SK-N-SH (cell line): ENCODE results near the gene GNAT2. TPM values are rescaled to one million over a fixed set of nuclear protein-coding genes. Genes with fewer than 3 reads are reported as not detected.

ENCODE experiments used
- CTCF ChIA-PET: fragments of 300-600, 350-600 bp; formaldehyde crosslinking; extraction: SDS; loops from one replicate; lab custom pipeline; 2021; lab: Yijun Ruan, JAX
- POLR2A ChIA-PET: fragments of 350-600 bp; sonication (Branson Sonifier 250); formaldehyde crosslinking; extraction: SDS; loops from one replicate; lab custom pipeline; 2020; ENCODE audit warnings: antibody characterized with exemption, inconsistent platforms; lab: Yijun Ruan, JAX
- DNase-seq: peaks from one replicate; pipeline ENCODE4 v3.0.0; 2012
- H2AFZ ChIP-seq: fragments of 200-600 bp; sonication (generic); 2 replicates; pipeline ENCODE4 v1.8.1; 2016; ENCODE audit warnings: antibody characterized with exemption, mild to moderate bottlenecking, low read depth
- H3F3A ChIP-seq: fragments of 200-600 bp; sonication (generic); replicated peaks from 2 replicates; pipeline ENCODE3; 2016; ENCODE audit warnings: antibody characterized with exemption, mild to moderate bottlenecking; ENCODE audit not compliant: insufficient read depth
- H3K27ac ChIP-seq, 2 experiments: fragments of 200-500 bp in 1 of 2; fragments of 200-600 bp in 1 of 2; sonication (Bioruptor generic) in 1 of 2; sonication (generic), shearing (Covaris generic) in 1 of 2; 2 replicates each; pipeline versions ENCODE4 v1.5.1 to v1.6.1; 2014 to 2016; ENCODE audit warnings: low read depth in 2 of 2, inconsistent platforms in 1 of 2, low read length in 1 of 2, mild to moderate bottlenecking in 1 of 2, mixed read lengths in 1 of 2
- H3K27me3 ChIP-seq: fragments of 200-600 bp; sonication (generic), shearing (Covaris generic); 2 replicates; pipeline ENCODE4 v1.6.1; 2016; ENCODE audit warnings: mixed run types; ENCODE audit not compliant: insufficient read depth
- H3K36me3 ChIP-seq, 2 experiments: fragments of 200-500 bp in 1 of 2; fragments of 200-600 bp in 1 of 2; sonication (Bioruptor generic) in 1 of 2; sonication (generic) in 1 of 2; replicated peaks in 1 of 2; 2 replicates each; pipeline versions ENCODE3 to v1.5.1; 2014 to 2016; ENCODE audit warnings: low read length in 1 of 2, mild to moderate bottlenecking in 1 of 2; ENCODE audit not compliant: insufficient read depth in 2 of 2, control insufficient read depth in 1 of 2
- H3K4me1 ChIP-seq, 2 experiments: fragments of 200-500 bp in 1 of 2; fragments of 200-600 bp in 1 of 2; sonication (Bioruptor generic) in 1 of 2; sonication (generic), shearing (Covaris generic) in 1 of 2; 2 replicates each; pipeline versions ENCODE4 v1.5.1 to v1.6.1; 2014 to 2016; ENCODE audit warnings: low read depth in 1 of 2, low read length in 1 of 2, mixed run types in 1 of 2; ENCODE audit not compliant: insufficient read depth in 2 of 2, control insufficient read depth in 1 of 2
- H3K4me2 ChIP-seq: fragments of 200-600 bp; sonication (generic), shearing (Covaris generic); 2 replicates; pipeline ENCODE4 v1.6.1; 2017; ENCODE audit warnings: mixed run types
- H3K4me3 ChIP-seq, 2 experiments: fragments of 200-500 bp in 1 of 2; fragments of 200-600 bp in 1 of 2; sonication (Bioruptor generic) in 1 of 2; sonication (generic), shearing (Covaris generic) in 1 of 2; 2 replicates each; pipeline versions ENCODE4 v1.5.1 to v1.8.1; 2014 to 2016; ENCODE audit warnings: low read depth in 2 of 2, inconsistent platforms in 1 of 2, low read length in 1 of 2, mild to moderate bottlenecking in 1 of 2, mixed read lengths in 1 of 2, moderate library complexity in 1 of 2
- H3K79me2 ChIP-seq: fragments of 200-600 bp; sonication (generic); 2 replicates; pipeline ENCODE4 v1.8.1; 2017; ENCODE audit warnings: mild to moderate bottlenecking; ENCODE audit not compliant: insufficient read depth
- H3K9ac ChIP-seq: fragments of 200-600 bp; sonication (generic); 2 replicates; pipeline ENCODE4 v1.6.1; 2017; ENCODE audit warnings: mixed run types
- H3K9me2 ChIP-seq: fragments of 200-600 bp; sonication (generic); 2 replicates; pipeline ENCODE4 v1.6.1; 2017; ENCODE audit warnings: mixed run types
- H3K9me3 ChIP-seq: fragments of 200-600 bp; sonication (generic); 2 replicates; pipeline ENCODE4 v1.6.1; 2017; ENCODE audit warnings: mixed run types, mild to moderate bottlenecking, moderate library complexity
- H4K20me1 ChIP-seq: fragments of 200-600 bp; sonication (generic); 2 replicates; pipeline ENCODE4 v1.6.1; 2017; ENCODE audit warnings: mild to moderate bottlenecking, mixed run types; ENCODE audit not compliant: insufficient read depth
- CHD2 ChIP-seq: fragments of 150-350 bp; IDR thresholded peaks from 2 replicates; pipeline ENCODE4 v1.6.1; 2018; ENCODE audit warnings: low read length; ENCODE audit not compliant: partially characterized antibody
- ELF1 ChIP-seq: IDR thresholded peaks from 2 replicates; pipeline ENCODE4 v1.4.0; 2012
- EP300 ChIP-seq, 2 experiments: IDR thresholded peaks; 2 replicates each; pipeline versions ENCODE4 v1.4.0 to v1.6.1; 2012; ENCODE audit warnings: borderline replicate concordance in 1 of 2, low read depth in 1 of 2, low read length in 1 of 2
- EZH2phosphoT487 ChIP-seq: fragments of 200-600 bp; sonication (generic); IDR thresholded peaks from 2 replicates; pipeline ENCODE4 v1.6.1; 2017; ENCODE audit warnings: low read depth, mixed run types, mild to moderate bottlenecking, antibody characterized with exemption, moderate library complexity, borderline replicate concordance
- FOSL2 ChIP-seq: IDR thresholded peaks from 2 replicates; pipeline ENCODE4 v1.4.0; 2012; ENCODE audit warnings: low read depth, mild to moderate bottlenecking, moderate library complexity, borderline replicate concordance
- FOXM1 ChIP-seq: IDR thresholded peaks from 2 replicates; pipeline ENCODE4 v1.4.0; 2012; ENCODE audit warnings: low read depth, mild to moderate bottlenecking
- GATA2 ChIP-seq: sonication (generic); formaldehyde crosslinking; IDR thresholded peaks from 2 replicates; pipeline ENCODE4 v1.5.0; 2020; ENCODE audit warnings: mild to moderate bottlenecking, missing genetic modification reagents
- JUND ChIP-seq: IDR thresholded peaks from 2 replicates; pipeline ENCODE4 v1.4.0; 2012
- MAX ChIP-seq: IDR thresholded peaks from 2 replicates; pipeline ENCODE4 v1.4.0; 2012; ENCODE audit warnings: low read depth
- MEF2A ChIP-seq: IDR thresholded peaks from 2 replicates; pipeline ENCODE4 v1.4.0; 2012; ENCODE audit warnings: low read depth, borderline replicate concordance
- NFIC ChIP-seq: IDR thresholded peaks from 2 replicates; pipeline ENCODE4 v1.4.0; 2012; ENCODE audit warnings: borderline replicate concordance
- PBX3 ChIP-seq: IDR thresholded peaks from 2 replicates; pipeline ENCODE4; 2012
- RCOR1 ChIP-seq: fragments of 150-350 bp; IDR thresholded peaks from 2 replicates; pipeline ENCODE4 v1.6.1; 2017; ENCODE audit warnings: antibody characterized with exemption, low read length
- REST ChIP-seq: IDR thresholded peaks from 2 replicates; pipeline ENCODE4 v1.6.1; 2012; ENCODE audit warnings: mild to moderate bottlenecking, low read depth, low read length, moderate library complexity
- RFX5 ChIP-seq: IDR thresholded peaks from 2 replicates; pipeline ENCODE4 v1.6.1; 2012; ENCODE audit warnings: mild to moderate bottlenecking, improper control_type of control experiment, low read length
- RXRA ChIP-seq: IDR thresholded peaks from 2 replicates; pipeline ENCODE4 v1.4.0; 2012; ENCODE audit warnings: low read depth, mild to moderate bottlenecking, borderline replicate concordance
- SIN3A ChIP-seq: IDR thresholded peaks from 2 replicates; pipeline ENCODE4 v1.6.1; 2012; ENCODE audit warnings: low read depth, mild to moderate bottlenecking, low read length, moderate library complexity, borderline replicate concordance
- SMC3 ChIP-seq: IDR thresholded peaks from 2 replicates; pipeline ENCODE4 v1.6.1; 2012; ENCODE audit warnings: low read depth, low read length, improper control_type of control experiment
- TAF1 ChIP-seq: IDR thresholded peaks from 2 replicates; pipeline ENCODE4 v1.6.1; 2012; ENCODE audit warnings: low read depth, mild to moderate bottlenecking, low read length, moderate library complexity, borderline replicate concordance
- TCF12 ChIP-seq: IDR thresholded peaks from 2 replicates; pipeline ENCODE4 v1.4.0; 2012
- TEAD4 ChIP-seq: IDR thresholded peaks from 2 replicates; pipeline ENCODE4 v1.4.0; 2012; ENCODE audit warnings: mild to moderate bottlenecking, borderline replicate concordance; ENCODE audit not compliant: insufficient read depth
- YY1 ChIP-seq: IDR thresholded peaks from 2 replicates; pipeline ENCODE4 v1.4.0; 2012; ENCODE audit warnings: low read depth, mild to moderate bottlenecking
- ZBTB33 ChIP-seq: IDR thresholded peaks from 2 replicates; pipeline ENCODE4 v1.4.0; 2012; ENCODE audit warnings: low read depth, borderline replicate concordance
- WGBS: methylation state at CpG from one replicate; pipeline ENCODE4 v1.1.6; 2017; ENCODE audit warnings: low lambda C conversion rate; 5-methylcytosine and 5-hydroxymethylcytosine counted together
- polyA plus RNA-seq, 3 experiments: library from polyadenylated mRNA; depleted of rRNA; stranded (reverse); fragments of >200 nt; gene quantifications; 2 replicates each; pipeline ENCODE4 v1.2.3, GENCODE V29; 2012
- TF ChIP-seq, protein P1 (sequence below): IDR thresholded peaks from 2 replicates; pipeline ENCODE4 v1.4.0; 2012; ENCODE audit warnings: low read depth, borderline replicate concordance
- TF ChIP-seq, protein P2 (sequence below): fragments of 200-600 bp; sonication (generic); IDR thresholded peaks from 2 replicates; pipeline ENCODE4 v1.6.1; 2017; ENCODE audit warnings: antibody characterized with exemption, mild to moderate bottlenecking, moderate library complexity

The GNAT2 gene
- polyA plus RNA-seq, 1 of the 3 experiments (the other 2 are of a cell fraction): 0.16 TPM

- peak overlapping the region; percentile 42; the same call in 1 of the 2 replicates for H3K4me2 ChIP-seq
- CTCF ChIA-PET: interaction anchor here (0.8 to 11.4 kb wide), 27 partner anchors 12 to 343 kb away, joined by 3 to 297 read pairs (median 7); partner anchors contain the start of genes AHCYL1, CYB561D1, EPS8L3 and GNAI3
- TF ChIP-seq, protein P1, sequence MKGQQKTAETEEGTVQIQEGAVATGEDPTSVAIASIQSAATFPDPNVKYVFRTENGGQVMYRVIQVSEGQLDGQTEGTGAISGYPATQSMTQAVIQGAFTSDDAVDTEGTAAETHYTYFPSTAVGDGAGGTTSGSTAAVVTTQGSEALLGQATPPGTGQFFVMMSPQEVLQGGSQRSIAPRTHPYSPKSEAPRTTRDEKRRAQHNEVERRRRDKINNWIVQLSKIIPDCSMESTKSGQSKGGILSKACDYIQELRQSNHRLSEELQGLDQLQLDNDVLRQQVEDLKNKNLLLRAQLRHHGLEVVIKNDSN: no peak
- peak; percentile 44; the same call in 1 of the 2 replicates for TF ChIP-seq TEAD4
- TF ChIP-seq REST: no peak
- TF ChIP-seq TCF12: peak; percentile 58; the same call in 1 of the 2 replicates
- no peak for TF ChIP-seq GATA2 (CRISPR knock-in tag)
- no peak for TF ChIP-seq ELF1
- peak in 1 of 2 experiments; percentile 25; a peak in 1 of 4 replicates for TF ChIP-seq EP300 (IDR thresholded peaks at IDR 0.05; ENCODE audit: borderline replicate concordance in 1 of 2, low read depth in 1 of 2, low read length in 1 of 2)
- TF ChIP-seq ZBTB33: no peak
- TF ChIP-seq MAX: no peak
- TF ChIP-seq FOSL2: peak; percentile 57; the same call in 1 of the 2 replicates
- TF ChIP-seq FOXM1: no peak
- TF ChIP-seq TAF1: no peak
- TF ChIP-seq RXRA: no peak
- TF ChIP-seq PBX3: peak; percentile 90
- TF ChIP-seq SIN3A: no peak
- TF ChIP-seq, protein P2, sequence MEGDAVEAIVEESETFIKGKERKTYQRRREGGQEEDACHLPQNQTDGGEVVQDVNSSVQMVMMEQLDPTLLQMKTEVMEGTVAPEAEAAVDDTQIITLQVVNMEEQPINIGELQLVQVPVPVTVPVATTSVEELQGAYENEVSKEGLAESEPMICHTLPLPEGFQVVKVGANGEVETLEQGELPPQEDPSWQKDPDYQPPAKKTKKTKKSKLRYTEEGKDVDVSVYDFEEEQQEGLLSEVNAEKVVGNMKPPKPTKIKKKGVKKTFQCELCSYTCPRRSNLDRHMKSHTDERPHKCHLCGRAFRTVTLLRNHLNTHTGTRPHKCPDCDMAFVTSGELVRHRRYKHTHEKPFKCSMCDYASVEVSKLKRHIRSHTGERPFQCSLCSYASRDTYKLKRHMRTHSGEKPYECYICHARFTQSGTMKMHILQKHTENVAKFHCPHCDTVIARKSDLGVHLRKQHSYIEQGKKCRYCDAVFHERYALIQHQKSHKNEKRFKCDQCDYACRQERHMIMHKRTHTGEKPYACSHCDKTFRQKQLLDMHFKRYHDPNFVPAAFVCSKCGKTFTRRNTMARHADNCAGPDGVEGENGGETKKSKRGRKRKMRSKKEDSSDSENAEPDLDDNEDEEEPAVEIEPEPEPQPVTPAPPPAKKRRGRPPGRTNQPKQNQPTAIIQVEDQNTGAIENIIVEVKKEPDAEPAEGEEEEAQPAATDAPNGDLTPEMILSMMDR: no peak
- no peak for TF ChIP-seq CHD2
- no peak for TF ChIP-seq RCOR1
- peak; percentile 71 for TF ChIP-seq JUND
- TF ChIP-seq RFX5: no peak
- no peak for TF ChIP-seq EZH2phosphoT487
- TF ChIP-seq YY1: no peak
- no peak for TF ChIP-seq MEF2A
- no peak for TF ChIP-seq SMC3
- TF ChIP-seq NFIC: peak; percentile 88
These were observed 31.2 kb upstream of the GNAT2 start for GRCh38 chr1:109650609-109651008.

More at GRCh38 chr1:109650609-109651008, 31.2 kb upstream of the GNAT2 start:
- no peak overlapping the region for H3K4me3 ChIP-seq
- WGBS: 50% methylated on average over 3 of the region's 3 CpGs
- H3K4me1 ChIP-seq: peaks cover 9 to 30% of the 10 kb centered on the region in 2 experiments
- no peaks in the 10 kb centered on the region for H3K79me2 ChIP-seq
- no peaks in the 10 kb centered on the region for H3K9me3 ChIP-seq
- no peak overlapping the region for H3K9ac ChIP-seq
- no peaks in the 10 kb centered on the region for H3K9me2 ChIP-seq
- POLR2A ChIA-PET: interaction anchor here (0.7 to 4.0 kb wide), 3 partner anchors 102 to 153 kb away, joined by 3 to 21 read pairs (median 17); partner anchors contain the start of gene GNAI3
- no peaks in the 10 kb centered on the region for H4K20me1 ChIP-seq
- 0 out of 4 replicates have a peak overlapping the region, but pooled peaks of 1 of the 2 experiments have one; percentile 22 for H3K27ac ChIP-seq
- H3K36me3 ChIP-seq: no peaks in the 10 kb centered on the region
- no peak for DNase-seq
- H3F3A ChIP-seq: no peaks in the 10 kb centered on the region
- H3K27me3 ChIP-seq: no peaks in the 10 kb centered on the region
- H2AFZ ChIP-seq: peak overlapping the region; percentile 37; the same call in 1 of the 2 replicates
